Dendritic cell treated with granulocyte-macrophage colony-stimulating factor and Interleukin-4, amounts not matched to agents 40 ng/mL and 50 ng/mL, for 4 days (primary cell): ENCODE measurements around the gene CDX1.

Source experiments
- H3K27ac Mint-ChIP-seq: one replicate; pipeline ENCODE4 v1.8.0; 2022; ENCODE audit warnings: mild to moderate bottlenecking, mixed read lengths
- H3K27me3 Mint-ChIP-seq: one replicate; pipeline ENCODE4 v1.8.0; 2022; ENCODE audit warnings: mild to moderate bottlenecking, mixed read lengths
- H3K36me3 Mint-ChIP-seq: one replicate; pipeline ENCODE4 v1.8.0; 2022; ENCODE audit warnings: low read depth, mixed read lengths
- H3K4me1 Mint-ChIP-seq: one replicate; pipeline ENCODE4 v1.8.0; 2022; ENCODE audit warnings: low read depth, mixed read lengths
- H3K4me3 Mint-ChIP-seq: one replicate; pipeline ENCODE4 v1.8.0; 2022; ENCODE audit warnings: mild to moderate bottlenecking, moderate library complexity, mixed read lengths
- H3K9me3 Mint-ChIP-seq: one replicate; pipeline ENCODE4 v1.8.0; 2022; ENCODE audit warnings: mixed read lengths
- intact Hi-C: fragments of 100-400 bp; cut with micrococcal nuclease; formaldehyde crosslinking; loops from one replicate; pipeline ENCODE4 v1.15.0; 2022

Gene CDX1

GRCh38 chr5:150215979-150216944 lies 49.7 kb downstream of the CDX1 start:
- intact Hi-C loops, result loop anchor here (10.0 kb wide), 1 partner anchor 191 kb away; no protein-coding TSS in a partner anchor
- Mint-ChIP-seq H3K27ac (peak overlapping the region; percentile 13), H3K4me1 (peaks cover 32% of the 10 kb centered on the region), H3K9me3 (no peaks in the 10 kb centered on the region), H3K36me3 (no peaks in the 10 kb centered on the region), H3K4me3 (no peak overlapping the region), H3K27me3 (peaks cover 28% of the 10 kb centered on the region)

- H3K4me3 Mint-ChIP-seq, result no peak overlapping the region
- intact Hi-C loops, result loop anchor here (10.0 kb wide), 1 partner anchor 192 kb away; no protein-coding TSS in a partner anchor
- H3K4me1 Mint-ChIP-seq, result peaks cover 27% of the 10 kb centered on the region
- no peaks in the 10 kb centered on the region for H3K9me3 Mint-ChIP-seq
- H3K27ac Mint-ChIP-seq, result peak overlapping the region; percentile 13
- H3K36me3 Mint-ChIP-seq, result no peaks in the 10 kb centered on the region
- H3K27me3 Mint-ChIP-seq, result peaks cover 33% of the 10 kb centered on the region
These were observed 50.5 kb downstream of the CDX1 start for GRCh38 chr5:150217038-150217437.

- H3K27ac Mint-ChIP-seq, result no peak overlapping the region
- H3K4me3 Mint-ChIP-seq, result no peak overlapping the region
- peaks cover 25% of the 10 kb centered on the region for H3K4me1 Mint-ChIP-seq
- H3K27me3 Mint-ChIP-seq, result peaks cover 39% of the 10 kb centered on the region
- no peaks in the 10 kb centered on the region for H3K9me3 Mint-ChIP-seq
- intact Hi-C loops, result loop anchor here (1.0 to 10.0 kb wide), 3 partner anchors 57 to 193 kb away; no protein-coding TSS in a partner anchor
- H3K36me3 Mint-ChIP-seq, result no peaks in the 10 kb centered on the region
These were observed 51.5 kb downstream of the CDX1 start for GRCh38 chr5:150217873-150218692.

DNA sequence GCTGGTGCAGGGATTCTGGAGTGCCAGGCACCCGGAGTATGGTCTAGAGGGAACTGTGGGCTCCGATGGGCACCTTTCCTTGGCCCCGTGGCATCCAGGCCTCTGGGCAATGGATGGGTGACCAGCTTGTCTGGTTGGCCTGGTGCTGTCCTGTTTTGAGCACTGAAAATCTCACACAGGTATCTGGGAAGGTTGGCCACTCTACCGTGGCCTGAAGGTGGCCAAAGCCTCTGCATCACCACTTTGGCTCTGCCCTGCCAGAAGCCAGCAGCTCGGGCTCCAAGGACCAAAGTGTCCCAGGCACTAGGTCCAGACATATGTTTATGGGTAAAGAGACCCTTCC lies 52.1 kb downstream of the CDX1 start:
- intact Hi-C loops, result loop anchor here (1.0 to 10.0 kb wide), 3 partner anchors 57 to 194 kb away; no protein-coding TSS in a partner anchor
- Mint-ChIP-seq H3K27me3 (peaks cover 39% of the 10 kb centered on the region), H3K4me3 (no peak overlapping the region), H3K9me3 (no peaks in the 10 kb centered on the region), H3K4me1 (peaks cover 25% of the 10 kb centered on the region), H3K36me3 (no peaks in the 10 kb centered on the region), H3K27ac (no peak overlapping the region)

GRCh38 chr5:150219142-150219541 lies 52.6 kb downstream of the CDX1 start:
- Mint-ChIP-seq H3K4me3 (no peak overlapping the region), H3K27ac (no peak overlapping the region), H3K9me3 (no peaks in the 10 kb centered on the region), H3K27me3 (peaks cover 39% of the 10 kb centered on the region), H3K36me3 (no peaks in the 10 kb centered on the region), H3K4me1 (peaks cover 25% of the 10 kb centered on the region)
- intact Hi-C loops, result loop anchor here (10.0 kb wide), 1 partner anchor 194 kb away; no protein-coding TSS in a partner anchor

DNA sequence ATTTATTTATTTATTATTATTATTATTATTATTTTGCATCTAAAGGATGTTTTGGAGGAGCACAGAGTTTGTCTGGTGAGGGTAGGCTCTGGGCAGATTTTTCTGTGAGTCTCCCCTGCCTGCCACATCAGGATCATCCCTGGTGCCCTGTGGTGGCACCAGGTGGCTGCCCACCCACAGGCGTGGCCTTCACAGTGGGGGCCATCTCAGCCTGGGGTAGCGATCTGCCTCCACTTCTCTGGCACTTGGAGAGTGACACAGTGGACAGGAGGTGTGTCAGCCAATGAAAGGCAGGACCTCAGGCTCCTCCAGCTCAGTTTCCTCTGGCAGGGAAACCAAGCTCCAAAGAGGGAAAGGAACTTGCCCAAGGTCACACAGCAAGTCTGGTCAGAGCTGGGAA lies 53.3 kb downstream of the CDX1 start:
- Mint-ChIP-seq H3K27me3 (peaks cover 37% of the 10 kb centered on the region), H3K27ac (no peak overlapping the region), H3K4me3 (no peak overlapping the region), H3K36me3 (no peaks in the 10 kb centered on the region), H3K9me3 (no peaks in the 10 kb centered on the region), H3K4me1 (peaks cover 25% of the 10 kb centered on the region)
- intact Hi-C loops, result loop anchor here (10.0 kb wide), 1 partner anchor 195 kb away; no protein-coding TSS in a partner anchor

DNA sequence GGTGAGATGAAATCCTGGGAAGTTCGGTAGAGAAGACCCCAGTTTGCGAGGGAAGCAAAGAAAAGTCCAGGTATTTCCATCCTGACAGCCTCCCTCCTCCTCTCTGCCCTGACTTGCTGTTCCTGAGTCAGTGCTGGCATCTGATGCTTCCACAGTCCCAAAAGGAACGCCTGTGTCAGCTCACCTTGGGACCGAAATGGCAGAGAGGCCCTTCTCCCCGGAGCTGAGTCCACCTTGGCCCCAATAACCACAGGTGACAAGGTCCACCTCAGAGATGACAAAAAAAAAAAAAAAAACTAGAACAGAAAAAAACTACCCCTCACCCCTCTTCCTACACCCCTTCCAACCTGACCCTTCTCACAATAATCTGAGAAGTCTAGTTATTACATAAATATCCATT lies 54.9 kb downstream of the CDX1 start:
- intact Hi-C loops, result no loop called here
- Mint-ChIP-seq H3K4me1 (peaks cover 15% of the 10 kb centered on the region), H3K36me3 (no peaks in the 10 kb centered on the region), H3K27me3 (peaks cover 34% of the 10 kb centered on the region), H3K9me3 (no peaks in the 10 kb centered on the region), H3K27ac (no peak overlapping the region), H3K4me3 (no peak overlapping the region)

GRCh38 chr5:150222906-150223305 lies 56.3 kb downstream of the CDX1 start:
- no peaks in the 10 kb centered on the region for H3K9me3 Mint-ChIP-seq
- intact Hi-C loops, result no loop called here
- peaks cover 11% of the 10 kb centered on the region for H3K4me1 Mint-ChIP-seq
- H3K36me3 Mint-ChIP-seq, result no peaks in the 10 kb centered on the region
- H3K27me3 Mint-ChIP-seq, result peaks cover 21% of the 10 kb centered on the region
- H3K4me3 Mint-ChIP-seq, result no peak overlapping the region
- no peak overlapping the region for H3K27ac Mint-ChIP-seq

- Mint-ChIP-seq H3K4me1 (peaks cover 10% of the 10 kb centered on the region), H3K27me3 (peaks cover 22% of the 10 kb centered on the region), H3K9me3 (no peaks in the 10 kb centered on the region), H3K36me3 (no peaks in the 10 kb centered on the region), H3K27ac (no peak overlapping the region), H3K4me3 (no peak overlapping the region)
- intact Hi-C loops, result no loop called here
These were observed 56.9 kb downstream of the CDX1 start for GRCh38 chr5:150223474-150223873.

DNA sequence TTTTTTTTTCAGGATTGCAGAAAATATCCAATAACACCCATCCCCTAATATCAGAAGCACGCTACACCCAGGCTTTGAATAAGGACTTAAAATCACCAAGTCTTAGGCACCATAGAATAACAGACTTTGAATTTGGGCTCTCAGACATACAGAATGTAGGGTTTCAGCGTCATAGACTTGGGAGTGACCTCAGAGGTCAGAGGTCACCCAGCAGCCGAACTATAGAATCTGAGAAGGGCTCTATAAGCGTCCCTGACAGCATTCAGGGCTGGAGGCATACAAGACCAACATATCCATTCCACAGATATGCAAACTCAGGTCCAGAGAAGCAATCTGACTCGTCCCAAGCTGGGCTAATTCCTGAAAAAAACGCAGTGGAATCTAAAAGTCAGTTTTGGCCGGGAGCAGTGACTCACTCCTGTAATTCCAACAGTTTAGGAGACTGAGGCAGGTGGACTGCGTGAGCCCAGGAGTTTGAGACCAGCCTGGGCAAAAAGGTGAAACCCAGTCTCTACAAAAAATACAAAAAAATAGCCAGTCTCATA lies 58.0 kb downstream of the CDX1 start:
- peaks cover 22% of the 10 kb centered on the region for H3K27me3 Mint-ChIP-seq
- H3K4me3 Mint-ChIP-seq, result no peak overlapping the region
- no peaks in the 10 kb centered on the region for H3K9me3 Mint-ChIP-seq
- no peaks in the 10 kb centered on the region for H3K36me3 Mint-ChIP-seq
- peaks cover 10% of the 10 kb centered on the region for H3K4me1 Mint-ChIP-seq
- intact Hi-C loops, result no loop called here
- H3K27ac Mint-ChIP-seq, result no peak overlapping the region

- Mint-ChIP-seq H3K4me1 (peaks cover 10% of the 10 kb centered on the region), H3K36me3 (no peaks in the 10 kb centered on the region), H3K27me3 (peaks cover 10% of the 10 kb centered on the region), H3K27ac (no peak overlapping the region), H3K9me3 (no peaks in the 10 kb centered on the region), H3K4me3 (no peak overlapping the region)
- intact Hi-C loops, result no loop called here
These were observed 60.5 kb downstream of the CDX1 start for GRCh38 chr5:150227036-150227435.

GRCh38 chr5:150227606-150228273 lies 61.2 kb downstream of the CDX1 start:
- peaks cover 4% of the 10 kb centered on the region for H3K27me3 Mint-ChIP-seq
- intact Hi-C loops, result no loop called here
- H3K36me3 Mint-ChIP-seq, result no peaks in the 10 kb centered on the region
- H3K4me3 Mint-ChIP-seq, result no peak overlapping the region
- no peak overlapping the region for H3K27ac Mint-ChIP-seq
- H3K4me1 Mint-ChIP-seq, result peaks cover 10% of the 10 kb centered on the region
- no peaks in the 10 kb centered on the region for H3K9me3 Mint-ChIP-seq

GRCh38 chr5:150229571-150229970 lies 63.0 kb downstream of the CDX1 start:
- Mint-ChIP-seq H3K36me3 (no peaks in the 10 kb centered on the region), H3K27me3 (peaks cover 1% of the 10 kb centered on the region), H3K9me3 (no peaks in the 10 kb centered on the region), H3K4me3 (no peak overlapping the region), H3K27ac (no peak overlapping the region), H3K4me1 (peaks cover 27% of the 10 kb centered on the region)
- intact Hi-C loops, result no loop called here
